Stimulated activated CD4-positive, alpha-beta T cell treated with anti-CD3 and anti-CD28 coated beads, TNF-alpha, amount 100 ng/mL, for 1 hour (primary cell): ENCODE data around the gene CBX3.
"Not testable (repeated sequence)": the region's sequence is repeated elsewhere in the genome, so short reads cannot be mapped to it uniquely, and the experiment has no call there.

Experiments
- DNase-seq, 3 donors: peaks; one replicate each; pipeline ENCODE4 v3.0.0-alpha.2; 2020; ENCODE audit warnings: low read depth in 3 of 3, low spot score in 1 of 3

The CBX3 gene

DNA sequence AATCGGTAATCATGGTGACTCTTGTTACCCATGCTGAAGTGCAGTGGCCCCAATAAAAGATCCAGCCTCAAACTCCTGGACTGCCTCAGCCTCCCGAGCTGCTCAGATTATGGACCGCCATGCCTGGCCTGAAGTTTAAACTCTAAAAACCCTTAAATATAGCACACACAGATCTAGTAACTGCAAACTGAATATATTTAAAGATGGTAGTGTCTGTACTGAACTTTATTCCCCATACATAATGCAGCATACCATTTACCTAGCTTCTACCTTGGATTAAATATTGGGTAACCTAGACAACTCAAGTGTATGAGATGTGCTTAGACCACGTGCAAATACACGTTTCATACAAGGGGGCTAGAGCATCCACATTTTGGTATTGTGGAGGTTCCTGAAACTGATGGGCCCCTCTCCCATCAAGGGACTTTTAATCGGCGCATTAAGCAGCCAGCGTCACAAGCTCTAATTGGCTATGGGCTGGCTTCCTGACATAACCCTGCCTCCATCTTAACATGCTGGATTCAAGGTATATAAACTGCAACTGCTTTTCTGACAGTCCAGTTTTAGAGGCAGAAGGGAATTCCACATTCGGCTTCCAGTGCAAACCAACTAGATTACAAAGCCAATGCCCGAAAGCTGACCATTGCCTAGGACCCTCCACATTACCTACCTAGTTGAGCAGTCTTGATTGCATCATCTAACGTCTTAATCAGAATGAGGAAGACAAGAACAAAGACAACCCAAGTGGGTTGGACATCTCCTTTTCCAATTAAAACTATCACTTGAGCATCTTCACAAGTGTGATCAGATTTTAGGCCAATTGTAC lies 14.0 kb upstream of the CBX3 start:
- DNase-seq, result no peak

DNA sequence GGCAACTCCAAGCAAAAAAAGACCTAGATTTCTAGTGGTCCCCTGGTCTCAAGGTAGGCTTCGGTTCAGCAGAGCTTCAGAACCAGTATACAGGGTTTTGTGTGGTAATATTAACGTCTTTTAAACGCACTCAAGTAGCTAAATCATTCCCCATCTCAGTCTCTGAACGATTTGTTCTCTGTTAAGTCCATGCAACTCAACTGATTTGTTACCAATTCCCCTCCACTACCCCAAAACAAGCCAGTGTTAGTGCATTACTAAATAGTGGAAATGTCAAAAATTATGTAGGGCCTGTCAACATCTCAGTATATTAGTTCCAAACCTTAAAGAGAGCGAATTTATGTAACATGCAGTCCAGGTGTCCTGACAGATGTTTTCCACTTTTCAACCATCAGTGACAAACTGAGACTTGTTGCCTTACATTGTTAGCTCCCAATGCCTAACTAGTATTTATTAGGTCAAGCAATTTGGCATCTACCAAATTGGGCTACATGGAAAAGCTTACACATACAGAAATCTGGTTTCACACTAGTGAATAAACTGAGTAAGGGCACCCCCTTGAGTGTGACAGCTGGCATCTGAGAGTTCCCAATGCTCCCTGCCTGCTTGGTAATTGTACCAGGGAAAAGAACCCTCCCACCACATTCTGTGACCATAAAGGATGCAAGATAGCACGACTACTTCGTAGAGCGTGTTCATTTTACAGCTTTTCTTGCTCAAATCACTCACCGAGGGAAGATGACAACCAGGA lies 13.2 kb upstream of the CBX3 start:
- DNase-seq, result no peak

DNA sequence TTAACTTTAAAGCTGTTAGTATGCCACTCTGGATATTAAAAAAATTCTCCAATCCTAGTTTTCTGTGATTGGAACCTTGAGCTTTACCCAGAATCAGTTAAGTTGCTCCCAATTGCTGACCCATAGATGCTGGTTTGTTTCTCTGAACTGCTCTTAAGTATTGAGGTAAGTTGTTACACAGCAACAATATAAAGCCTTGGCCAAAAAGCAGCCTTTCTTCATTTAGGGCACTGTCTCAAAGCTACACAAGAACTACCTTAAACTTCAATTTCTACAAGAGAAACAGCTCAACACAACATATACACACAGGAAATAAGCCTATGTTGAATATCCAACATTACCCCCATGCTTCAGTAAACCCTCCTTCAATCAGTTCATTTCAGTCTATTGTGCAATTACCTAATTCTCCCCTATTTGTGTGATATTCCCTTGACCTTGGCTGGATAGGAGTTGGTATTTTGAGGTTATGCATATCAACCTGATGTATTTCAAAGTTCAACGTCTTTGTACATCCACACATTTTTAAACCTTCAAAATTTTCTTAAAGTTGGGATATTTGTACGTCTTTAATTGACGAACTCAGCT lies 12.5 kb upstream of the CBX3 start:
- no peak for DNase-seq

GRCh38 chr7:26189697-26190096 lies 11.8 kb upstream of the CBX3 start:
- DNase-seq, result no peak

DNA sequence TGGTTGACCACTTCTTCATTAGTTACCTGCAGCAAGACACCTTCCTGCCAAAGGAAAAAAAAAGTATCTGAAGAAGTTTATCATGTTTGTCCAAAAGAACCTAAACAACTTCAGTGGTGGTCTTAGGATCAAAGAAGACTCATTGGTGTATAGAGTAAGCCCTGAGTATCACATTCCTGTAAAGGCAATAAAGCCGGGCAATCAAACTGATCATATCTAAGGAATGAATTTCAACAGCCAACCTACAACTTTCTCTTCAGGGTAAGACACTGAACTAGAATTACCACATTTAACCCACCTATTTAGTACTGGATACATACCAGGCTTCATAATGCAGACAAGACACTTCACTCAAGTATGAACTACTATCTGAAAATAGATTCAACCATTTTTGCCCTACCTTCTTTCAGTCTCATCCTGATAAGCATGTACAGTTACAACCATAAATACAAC lies 11.1 kb upstream of the CBX3 start:
- no peak for DNase-seq

DNA sequence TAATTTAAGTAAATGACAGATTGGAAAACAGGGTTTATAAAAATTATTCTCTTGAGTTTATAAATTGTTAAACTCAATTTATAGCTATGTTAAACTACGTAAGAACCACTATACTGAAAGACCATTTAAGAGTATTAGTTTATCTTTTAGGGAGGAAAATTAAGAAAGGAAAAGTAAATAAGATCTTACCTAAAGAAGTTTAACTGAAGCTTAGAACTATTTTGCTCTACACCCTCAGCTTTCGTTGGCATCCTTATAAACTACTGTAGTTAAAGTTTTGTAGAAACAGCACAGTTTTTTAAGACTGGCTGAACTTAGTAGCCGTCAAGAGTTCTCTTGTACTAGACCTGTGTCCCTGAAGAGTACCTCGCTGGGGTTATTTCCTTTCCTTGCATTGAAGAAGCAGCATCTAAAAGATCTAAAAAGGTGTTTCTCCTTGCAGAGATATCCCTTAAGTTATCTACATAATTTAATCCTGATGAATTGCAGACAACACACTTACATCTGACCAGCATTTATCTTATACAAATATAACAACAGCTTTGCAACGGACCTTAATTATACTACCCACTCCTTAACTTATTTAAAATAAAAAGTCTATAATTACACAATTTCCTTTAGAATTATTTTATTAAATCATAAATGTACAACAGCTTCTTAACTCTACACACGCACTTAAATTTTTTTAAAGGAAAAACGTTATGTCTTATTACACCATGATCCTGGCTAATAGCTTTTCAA lies 10.1 kb upstream of the CBX3 start:
- DNase-seq, result no peak

DNA sequence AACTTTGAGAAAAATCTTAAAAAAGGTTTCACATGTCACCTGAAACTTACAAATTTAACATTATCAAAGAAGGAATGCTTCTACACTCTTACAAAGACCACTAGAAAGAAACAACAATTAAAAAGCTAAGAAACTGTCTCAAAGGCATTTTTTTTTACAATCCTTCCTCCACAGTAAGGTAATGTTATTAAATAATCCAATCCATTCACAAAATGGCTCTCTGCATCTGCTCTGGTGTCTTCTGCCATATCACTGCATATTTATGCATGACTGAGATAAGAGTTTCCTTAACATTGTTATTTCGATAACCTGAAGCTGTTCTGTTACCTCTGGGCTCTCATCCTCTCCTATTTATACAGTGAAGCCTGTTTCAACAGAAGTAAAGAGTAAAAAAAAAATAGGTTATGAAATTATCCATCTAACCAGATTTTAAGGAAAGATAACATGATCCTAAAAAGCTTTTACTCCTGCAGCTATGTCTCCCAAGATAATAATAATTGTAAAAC lies 9.5 kb upstream of the CBX3 start:
- no peak for DNase-seq

DNA sequence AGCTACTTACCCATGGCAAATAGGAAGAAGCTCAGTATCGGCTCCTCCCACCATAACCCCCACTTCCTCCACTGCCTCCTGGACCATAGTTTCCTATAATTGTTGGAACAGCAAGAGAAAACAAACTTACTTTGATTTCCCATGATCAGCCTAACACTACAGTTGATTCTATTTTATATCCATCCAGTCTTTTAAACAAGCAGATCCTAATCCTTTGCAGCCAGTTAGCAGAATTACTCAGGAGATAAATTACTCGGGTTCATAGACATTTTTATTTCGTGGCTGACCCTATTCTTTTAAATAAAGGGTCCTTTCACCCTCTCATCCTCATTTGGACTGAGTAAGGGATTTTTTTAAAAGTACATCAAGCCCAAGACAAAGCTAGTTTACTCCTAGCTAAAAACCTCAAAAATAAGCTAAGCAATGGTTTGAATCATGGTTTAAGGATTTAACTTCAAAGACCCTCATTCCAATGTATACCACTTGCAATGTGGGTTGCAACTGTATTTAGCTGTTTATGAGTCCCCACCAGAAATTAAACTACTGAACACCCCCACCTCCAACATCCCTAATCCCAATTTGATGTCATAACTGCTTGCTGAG lies 9.0 kb upstream of the CBX3 start:
- DNase-seq, result no peak

GRCh38 chr7:26193432-26194207 lies 7.9 kb upstream of the CBX3 start:
- DNase-seq, result no peak

- not testable (repeated sequence) for DNase-seq
Measured at GRCh38 chr7:26194764-26195163, 6.8 kb upstream of the CBX3 start.

DNA sequence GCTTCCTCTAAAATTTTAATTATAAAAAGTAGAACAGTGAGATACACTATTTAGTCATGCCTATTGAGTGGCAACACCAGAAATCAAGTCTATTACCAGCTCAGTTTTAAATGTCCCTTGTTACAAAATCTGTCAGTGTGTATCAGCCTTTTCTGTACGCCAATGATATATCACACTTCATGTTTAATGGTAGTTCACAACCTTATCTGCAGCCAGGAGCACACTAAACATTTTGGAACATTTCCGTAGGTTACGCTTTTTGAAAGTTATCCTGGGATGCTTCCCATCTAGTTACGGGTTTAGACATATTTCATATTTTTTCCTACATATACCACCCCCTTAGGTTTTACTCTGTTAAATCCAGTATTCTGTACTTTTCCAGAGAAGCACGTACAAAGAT lies 6.4 kb upstream of the CBX3 start:
- no peak for DNase-seq

GRCh38 chr7:26195867-26196657 lies 5.5 kb upstream of the CBX3 start:
- no peak for DNase-seq

- DNase-seq, result no peak
Measured at GRCh38 chr7:26197153-26198115, 4.1 kb upstream of the CBX3 start.

DNA sequence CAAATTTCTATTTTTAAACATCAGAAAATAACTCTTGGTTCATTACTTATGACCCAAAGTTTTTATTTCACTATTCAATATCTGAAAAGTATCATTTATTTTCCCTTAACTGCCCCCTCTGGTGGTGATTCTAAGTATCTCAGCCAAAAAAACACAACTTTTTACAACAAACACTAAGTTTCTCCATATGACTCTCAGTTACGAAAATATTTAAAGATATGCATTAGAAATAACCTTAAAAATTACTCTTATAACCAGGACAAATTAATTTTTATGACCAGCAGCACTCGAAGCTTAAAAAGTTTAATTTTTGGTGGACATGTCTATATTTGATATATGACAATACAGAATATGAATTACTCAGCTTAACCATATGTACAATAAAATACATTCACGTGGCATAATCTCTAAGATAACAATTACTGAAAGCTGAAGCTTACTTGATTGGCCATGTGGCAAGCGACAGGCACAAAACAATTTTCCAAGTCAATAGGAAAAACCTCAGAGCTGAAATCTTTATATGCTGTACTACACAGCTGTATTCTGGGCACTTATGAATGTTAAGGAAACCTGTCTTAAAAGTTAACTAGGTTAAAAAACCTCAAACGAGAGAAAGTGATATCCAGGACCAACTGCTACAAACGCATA lies 3.3 kb upstream of the CBX3 start:
- no peak for DNase-seq

- DNase-seq, result no peak
Measured at GRCh38 chr7:26198781-26199169, 2.8 kb upstream of the CBX3 start.

- peak; percentile 29 to 53 (median 29) for DNase-seq
Measured at GRCh38 chr7:26199301-26200037, 2.1 kb upstream of the CBX3 start.

GRCh38 chr7:26200038-26200443 lies 1.5 kb upstream of the CBX3 start:
- DNase-seq, result peak; percentile 42 to 70 (median 48)
